AG04450 (cell line): Measurements from ENCODE around the gene CHN1. TPM values are rescaled to one million over a fixed set of nuclear protein-coding genes. Genes with fewer than 3 reads are reported as not detected.

Experiments
- CTCF ChIA-PET: fragments of 300-600, 350-600 bp; formaldehyde crosslinking; extraction: SDS; loops from one replicate; lab custom pipeline; 2022; ENCODE audit warnings: antibody characterized with exemption, inconsistent platforms; lab: Charles Lee
- POLR2A ChIA-PET: fragments of 350-600 bp; formaldehyde crosslinking; extraction: SDS; loops from one replicate; lab custom pipeline; 2021; ENCODE audit warnings: antibody characterized with exemption, inconsistent platforms; lab: Yijun Ruan, JAX
- DNase-seq: peaks from one replicate; pipeline ENCODE4 v3.0.0-alpha.2; 2011; ENCODE audit warnings: low read depth, low spot score
- H3K27ac ChIP-seq: one replicate; pipeline ENCODE4 v1.5.1; 2012; ENCODE audit warnings: low read depth, low read length, control low read depth
- H3K27me3 ChIP-seq: one replicate; pipeline ENCODE4 v1.6.0; 2012; ENCODE audit warnings: low read length; ENCODE audit not compliant: control insufficient read depth, insufficient read depth
- H3K4me3 ChIP-seq: 2 replicates; pipeline ENCODE4 v1.5.1; 2011; ENCODE audit warnings: mild to moderate bottlenecking, low read depth, low read length, control low read depth
- H3K9me3 ChIP-seq: 2 replicates; pipeline ENCODE4 v1.5.1; 2012; ENCODE audit warnings: low read length; ENCODE audit not compliant: control insufficient read depth, insufficient read depth
- CTCF ChIP-seq: IDR thresholded peaks from 2 replicates; pipeline ENCODE4 v1.5.1; 2011; ENCODE audit warnings: low read depth, low read length, control low read depth, inconsistent platforms
- polyA plus RNA-seq: library from polyadenylated mRNA; depleted of rRNA; stranded (reverse); fragments of >200 nt; gene quantifications from 2 replicates; pipeline ENCODE4 v1.2.3, GENCODE V29; 2011

Gene CHN1
- polyA plus RNA-seq, 1 experiment = 258 TPM

DNA sequence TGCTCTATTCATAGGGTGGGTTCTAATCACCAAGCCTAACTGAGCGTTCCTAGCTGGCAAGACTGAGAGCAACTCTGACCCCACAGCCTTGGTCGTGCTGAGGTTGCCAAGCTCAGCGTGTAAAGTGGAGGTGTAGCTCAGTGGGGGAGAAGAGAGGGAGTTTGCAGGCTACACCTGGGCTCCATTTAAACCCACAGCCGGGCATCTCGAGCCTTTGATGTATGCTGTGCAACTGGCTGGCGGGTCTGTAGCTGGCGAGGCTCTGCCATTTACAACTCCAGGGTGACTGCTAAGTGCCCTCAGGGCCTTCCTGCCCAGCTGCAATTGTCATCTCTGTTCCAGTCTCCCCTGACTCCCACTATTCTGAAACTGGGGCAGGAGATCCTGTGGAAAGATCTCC, 220.9 kb downstream of the CHN1 start:
- CTCF ChIA-PET = interaction anchor here (1.6 to 2.4 kb wide), 2 partner anchors 13 to 202 kb away, joined by 6 to 13 read pairs; no protein-coding TSS in a partner anchor
- H3K9me3 ChIP-seq = peaks cover 9% of the 10 kb centered on the region; the same call in 1 of the 2 replicates
- POLR2A ChIA-PET = no interaction called here
- no peak overlapping the region for H3K4me3 ChIP-seq
- DNase-seq = no peak
- TF ChIP-seq CTCF = no peak
- no peak overlapping the region for H3K27ac ChIP-seq
- no peaks in the 10 kb centered on the region for H3K27me3 ChIP-seq

DNA sequence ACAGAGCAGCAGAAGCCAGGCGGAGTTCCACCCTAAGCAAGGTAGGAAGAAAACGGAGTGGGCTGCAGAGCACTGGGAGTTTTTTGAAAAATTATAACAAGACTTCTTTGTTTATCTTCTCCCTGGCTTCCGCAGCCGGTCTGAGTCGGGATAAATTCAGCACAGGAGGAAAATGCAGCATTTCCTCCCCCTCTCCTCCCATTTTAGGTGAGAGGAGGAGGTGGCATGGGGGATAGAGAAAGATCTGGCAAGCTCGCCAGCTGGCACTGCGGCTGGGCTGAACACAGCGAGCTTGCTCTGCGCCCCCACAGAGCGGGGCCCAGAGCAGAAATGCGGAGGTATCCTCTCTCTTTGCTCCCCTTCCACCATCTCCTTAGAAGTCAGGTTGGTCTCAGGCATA, 223.2 kb downstream of the CHN1 start:
- POLR2A ChIA-PET = no interaction called here
- CTCF ChIA-PET = interaction anchor here (1.5 to 1.6 kb wide), 2 partner anchors 10 to 203 kb away, joined by 5 to 6 read pairs; no protein-coding TSS in a partner anchor
- H3K9me3 ChIP-seq = peaks cover 7% of the 10 kb centered on the region; the same call in 1 of the 2 replicates
- H3K27me3 ChIP-seq = no peaks in the 10 kb centered on the region
- DNase-seq = no peak
- no peak overlapping the region for H3K4me3 ChIP-seq
- H3K27ac ChIP-seq = peak overlapping the region; percentile 13
- no peak for TF ChIP-seq CTCF

DNA sequence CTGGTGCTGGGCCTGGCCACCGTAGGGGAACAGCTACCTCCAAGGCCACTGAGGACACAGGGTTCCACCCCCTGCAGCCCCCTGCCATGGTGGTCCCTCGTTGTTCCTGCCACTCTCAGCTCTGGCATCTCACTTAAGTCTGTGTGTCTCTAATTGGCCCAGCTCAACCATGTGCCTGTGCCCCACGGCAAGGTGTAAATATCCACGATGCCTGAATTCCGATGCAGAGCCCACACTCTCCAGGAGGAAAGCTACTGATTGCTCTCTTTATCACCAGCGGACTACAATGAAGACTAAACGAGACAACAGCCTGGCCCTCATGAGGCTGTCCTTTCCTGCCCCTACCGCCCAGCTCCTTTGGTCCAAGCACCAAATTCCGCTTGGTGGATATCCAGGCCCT, 223.9 kb downstream of the CHN1 start:
- DNase-seq = no peak
- Histone ChIP-seq H3K27ac (no peak overlapping the region), H3K27me3 (no peaks in the 10 kb centered on the region), H3K4me3 (no peak overlapping the region), H3K9me3 (peaks cover 7% of the 10 kb centered on the region; the same call in 1 of the 2 replicates)
- ChIA-PET CTCF (interaction anchor here (1.0 to 1.6 kb wide), 2 partner anchors 10 to 32 kb away, joined by 3 to 5 read pairs; no protein-coding TSS in a partner anchor), POLR2A (no interaction called here)
- TF ChIP-seq CTCF = no peak

DNA sequence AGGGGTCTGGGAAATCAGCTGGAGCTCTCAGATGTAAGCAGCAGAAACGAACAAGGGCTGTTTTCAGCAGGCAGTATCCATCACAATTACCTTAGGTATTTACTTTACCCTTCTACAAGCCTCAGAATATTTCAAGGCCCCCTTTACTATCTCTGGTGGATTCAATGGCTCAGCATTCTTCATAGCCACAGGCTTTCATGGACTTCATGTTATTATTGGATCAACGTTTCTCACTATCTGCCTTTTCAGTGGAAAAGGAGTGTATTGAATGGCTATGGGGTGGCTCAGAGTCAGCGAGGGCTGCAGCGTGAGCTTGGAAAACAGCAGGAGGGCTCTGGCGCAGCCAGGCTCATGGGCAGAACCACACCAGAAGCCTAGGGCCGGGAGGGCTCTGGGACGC, 224.3 kb downstream of the CHN1 start:
- DNase-seq = no peak
- ChIA-PET POLR2A (no interaction called here), CTCF (interaction anchor here (1.0 to 1.6 kb wide), 2 partner anchors 9 to 32 kb away, joined by 3 to 5 read pairs; no protein-coding TSS in a partner anchor)
- Histone ChIP-seq H3K9me3 (peaks cover 7% of the 10 kb centered on the region; the same call in 1 of the 2 replicates), H3K27me3 (no peaks in the 10 kb centered on the region), H3K4me3 (no peak overlapping the region), H3K27ac (no peak overlapping the region)
- TF ChIP-seq CTCF = no peak

- POLR2A ChIA-PET = interaction anchor here (0.6 kb wide), 1 partner anchor 118 kb away, joined by 3 read pairs; no protein-coding TSS in a partner anchor
Observed at GRCh38 chr2:174780191-174780840, 224.9 kb downstream of the CHN1 start.

More at GRCh38 chr2:174780191-174780840, 224.9 kb downstream of the CHN1 start:
- CTCF ChIA-PET = interaction anchor here (1.0 to 1.6 kb wide), 3 partner anchors 9 to 31 kb away, joined by 3 to 5 read pairs (median 4); no protein-coding TSS in a partner anchor
- DNase-seq = no peak
- TF ChIP-seq CTCF = no peak
- peaks cover 7% of the 10 kb centered on the region; the same call in 1 of the 2 replicates for H3K9me3 ChIP-seq
- no peak overlapping the region for H3K4me3 ChIP-seq
- no peak overlapping the region for H3K27ac ChIP-seq
- no peaks in the 10 kb centered on the region for H3K27me3 ChIP-seq
